Stimulated activated CD8-positive, alpha-beta memory T cell treated with anti-CD3 and anti-CD28 coated beads, Interleukin-15, amount 100 ng/mL, for 4 hours (primary cell): ENCODE results near the gene ALX4.

Experiments
- DNase-seq, 2 donors: peaks; one replicate each; pipeline ENCODE4 v3.0.0-alpha.2; 2020; ENCODE audit warnings: low read depth in 2 of 2

ALX4 gene

GRCh38 chr11:44335052-44335760 is 25.3 kb upstream of the ALX4 start:
- DNase-seq = no peak

DNA sequence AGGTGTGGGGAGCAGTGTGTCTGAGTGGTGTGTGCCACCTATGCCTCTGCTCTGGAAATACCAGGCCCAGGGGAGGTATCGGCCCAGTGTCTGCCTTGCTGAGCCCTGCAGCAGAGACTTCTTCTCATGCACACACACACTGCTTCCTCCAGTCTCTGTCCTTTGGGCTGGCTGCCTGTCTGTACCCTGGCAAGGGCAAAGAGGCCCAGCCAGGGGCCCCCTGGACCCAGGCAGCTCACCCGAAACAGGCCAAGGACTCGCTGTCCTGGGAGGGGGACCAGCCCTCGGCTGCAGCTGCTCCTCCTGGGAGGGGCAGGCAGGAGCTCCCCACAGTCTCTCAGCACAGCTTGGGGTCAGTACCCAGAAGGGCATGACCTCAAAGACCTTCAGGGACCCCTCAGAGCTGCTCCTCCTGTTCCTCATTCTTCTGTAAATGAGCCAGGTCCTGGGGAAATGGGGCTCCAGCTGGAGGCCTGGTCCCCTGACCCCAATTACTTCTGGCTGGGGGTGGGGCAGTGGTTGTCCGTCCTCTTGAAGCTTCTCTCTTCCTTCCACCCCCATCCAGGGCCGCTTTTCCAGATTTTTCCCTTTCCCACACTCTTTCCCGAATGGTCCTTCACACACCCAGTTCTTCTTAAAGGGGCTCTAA is 24.5 kb upstream of the ALX4 start:
- DNase-seq = no peak

DNA sequence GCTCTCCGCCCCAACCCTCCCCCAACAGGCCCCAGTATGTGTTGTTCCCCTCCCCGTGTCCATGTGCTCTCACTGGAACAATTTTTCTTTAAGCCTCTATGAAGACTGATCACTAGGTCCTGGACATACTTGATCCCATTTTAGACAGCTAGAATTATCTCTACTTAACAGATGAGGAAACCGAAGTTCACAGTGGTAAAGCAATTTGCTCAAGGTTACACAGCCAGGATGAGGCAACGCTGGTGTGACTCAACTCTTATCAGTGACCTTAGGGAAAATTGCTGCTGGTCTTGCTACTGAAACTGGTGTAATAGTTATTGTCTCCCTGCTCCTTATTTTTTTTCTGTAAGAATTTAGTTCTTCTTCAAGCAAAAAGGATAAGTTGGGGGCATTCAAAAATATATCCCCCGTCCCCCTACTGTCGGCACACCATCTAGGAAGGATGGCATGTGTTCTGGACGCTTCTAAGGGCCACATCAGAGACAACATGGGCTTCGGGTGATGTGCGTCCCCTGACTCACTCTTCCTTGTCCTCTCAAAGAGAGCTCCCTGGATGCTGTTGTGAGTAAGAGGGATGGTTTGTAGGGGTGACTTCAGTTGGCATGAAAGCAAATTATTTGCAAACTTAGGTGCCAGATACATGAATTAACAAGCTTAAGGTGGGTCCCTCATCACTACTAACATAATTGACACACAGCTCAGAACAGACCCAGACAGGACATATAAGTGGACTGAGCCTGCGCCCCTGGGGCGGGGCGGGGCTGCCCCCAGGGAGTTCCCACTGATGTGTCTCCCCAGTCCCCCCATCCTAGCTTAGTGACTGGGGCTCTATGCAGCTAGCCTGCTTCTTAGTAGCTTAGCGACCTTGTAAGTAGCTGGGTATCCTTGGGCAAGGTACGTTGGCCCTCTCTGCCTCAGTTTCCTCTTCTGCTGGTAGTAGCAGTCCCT is 23.6 kb upstream of the ALX4 start:
- no peak for DNase-seq

- DNase-seq = no peak
Measured at GRCh38 chr11:44332665-44333064, 22.7 kb upstream of the ALX4 start.

DNA sequence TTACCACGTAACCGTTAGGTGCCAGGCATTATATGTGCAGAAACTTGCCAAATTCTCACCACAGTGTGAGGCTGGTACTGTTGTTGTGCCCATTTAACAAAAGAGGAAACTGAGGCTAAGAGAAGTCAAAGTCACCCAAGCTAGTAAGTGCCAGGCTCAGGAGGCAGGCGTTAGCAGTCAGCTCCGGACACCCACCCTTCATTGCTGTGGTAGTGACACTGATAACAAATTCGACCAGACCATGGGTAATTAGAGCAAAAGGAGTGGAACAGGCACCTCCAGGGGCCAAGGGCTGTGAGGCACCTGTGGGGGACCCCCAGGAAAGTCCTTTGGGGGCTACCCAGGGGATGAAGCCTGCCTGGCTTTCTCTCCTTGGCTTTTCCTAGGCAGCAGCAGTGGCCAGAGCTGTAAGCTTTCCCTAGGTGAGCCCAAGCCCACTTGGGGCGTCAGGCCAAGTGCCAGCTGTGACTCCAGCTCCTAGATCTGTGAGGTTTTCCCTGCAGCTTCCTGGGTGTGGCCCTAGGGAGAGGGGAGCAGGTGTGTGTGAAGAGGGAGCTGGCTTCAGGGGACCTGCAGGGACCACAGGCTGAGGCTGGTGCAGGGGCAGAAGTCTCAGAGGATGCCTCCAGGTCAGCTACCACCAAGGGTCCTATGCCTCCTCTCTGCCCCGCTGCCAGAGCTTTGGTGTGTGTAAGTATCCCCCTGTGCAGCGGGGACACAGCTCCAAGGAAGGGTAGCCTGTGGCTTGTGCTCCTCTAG is 19.7 kb upstream of the ALX4 start:
- DNase-seq = no peak

GRCh38 chr11:44328138-44328660 is 18.3 kb upstream of the ALX4 start:
- DNase-seq = no peak

DNA sequence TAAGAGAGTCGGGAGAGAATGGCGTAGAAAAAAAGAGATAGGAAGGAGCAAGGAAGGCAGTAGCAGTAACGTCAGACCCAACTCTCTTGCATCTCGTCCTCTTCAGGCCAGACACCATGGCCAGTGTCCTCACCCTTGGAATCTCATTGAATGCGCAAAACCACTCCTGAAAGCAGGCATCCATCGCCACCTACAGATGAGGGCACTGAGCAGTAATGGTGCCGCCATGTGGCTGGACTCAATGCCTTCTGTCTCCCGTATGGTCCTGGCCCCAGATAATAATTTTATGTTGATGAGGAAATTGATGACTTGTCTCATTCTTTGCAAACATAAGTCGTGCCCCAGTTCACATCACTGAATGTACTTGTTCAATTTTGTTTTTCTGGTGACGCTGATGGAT is 17.8 kb upstream of the ALX4 start:
- no peak for DNase-seq

DNA sequence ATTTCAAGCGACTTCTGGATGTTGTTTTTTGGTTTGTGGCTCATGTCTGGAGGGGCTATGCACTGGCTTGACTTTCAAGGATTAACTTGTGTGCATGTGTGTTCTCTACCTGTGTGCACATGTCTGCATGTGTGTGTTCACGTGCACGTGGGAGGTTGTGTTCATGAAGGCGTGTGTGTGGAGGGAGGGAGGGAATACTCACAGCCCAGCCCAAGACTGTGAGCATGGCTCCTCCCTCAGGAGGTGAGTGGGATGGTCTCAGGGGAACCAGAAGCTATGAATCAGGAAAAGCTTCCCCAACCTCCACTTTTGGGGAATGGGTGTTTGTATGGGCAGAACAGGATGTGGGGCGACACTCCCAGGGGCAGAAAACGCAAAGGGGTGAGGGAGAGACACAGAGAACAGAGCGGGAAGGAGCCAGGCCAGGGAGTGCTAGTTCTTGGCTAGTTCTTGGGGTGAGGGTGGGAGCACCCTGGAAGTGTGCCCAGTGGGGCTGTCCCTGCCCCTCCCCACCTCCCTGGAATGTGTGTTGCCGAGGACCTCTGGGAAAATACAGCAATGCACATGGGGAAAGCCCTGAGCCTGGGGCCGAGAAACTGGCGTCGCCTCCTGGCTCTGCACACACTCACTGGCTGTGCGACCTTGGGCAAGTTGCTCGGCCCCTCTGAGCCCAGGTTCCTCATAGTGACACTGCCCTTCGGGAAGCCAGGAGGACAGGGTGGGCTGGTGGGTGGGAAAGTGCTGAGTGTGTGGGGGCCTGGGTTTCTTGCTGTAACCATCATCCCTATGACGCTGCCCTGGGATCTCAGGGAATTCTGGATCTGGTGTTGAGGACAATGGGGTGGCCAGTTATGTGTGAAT is 16.9 kb upstream of the ALX4 start:
- no peak for DNase-seq

DNA sequence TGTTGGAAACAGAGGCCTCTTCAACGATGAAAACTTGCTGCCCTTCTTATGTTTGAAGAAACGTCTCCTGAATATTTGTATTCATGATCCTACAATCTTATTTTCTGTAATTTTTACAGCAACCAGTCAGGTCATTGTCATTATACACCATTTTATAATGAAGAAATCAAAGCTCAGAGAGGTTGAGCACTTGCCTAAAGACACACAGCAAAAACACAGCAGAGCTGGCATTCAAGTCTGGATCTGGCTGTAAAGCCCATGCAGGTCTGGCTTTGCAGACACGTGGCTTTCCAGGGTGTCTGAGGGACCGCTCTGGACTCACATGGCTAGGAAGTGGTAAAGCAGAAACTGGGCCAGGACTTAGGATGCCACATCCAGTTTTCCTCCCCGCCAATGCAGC is 15.8 kb upstream of the ALX4 start:
- DNase-seq = no peak

DNA sequence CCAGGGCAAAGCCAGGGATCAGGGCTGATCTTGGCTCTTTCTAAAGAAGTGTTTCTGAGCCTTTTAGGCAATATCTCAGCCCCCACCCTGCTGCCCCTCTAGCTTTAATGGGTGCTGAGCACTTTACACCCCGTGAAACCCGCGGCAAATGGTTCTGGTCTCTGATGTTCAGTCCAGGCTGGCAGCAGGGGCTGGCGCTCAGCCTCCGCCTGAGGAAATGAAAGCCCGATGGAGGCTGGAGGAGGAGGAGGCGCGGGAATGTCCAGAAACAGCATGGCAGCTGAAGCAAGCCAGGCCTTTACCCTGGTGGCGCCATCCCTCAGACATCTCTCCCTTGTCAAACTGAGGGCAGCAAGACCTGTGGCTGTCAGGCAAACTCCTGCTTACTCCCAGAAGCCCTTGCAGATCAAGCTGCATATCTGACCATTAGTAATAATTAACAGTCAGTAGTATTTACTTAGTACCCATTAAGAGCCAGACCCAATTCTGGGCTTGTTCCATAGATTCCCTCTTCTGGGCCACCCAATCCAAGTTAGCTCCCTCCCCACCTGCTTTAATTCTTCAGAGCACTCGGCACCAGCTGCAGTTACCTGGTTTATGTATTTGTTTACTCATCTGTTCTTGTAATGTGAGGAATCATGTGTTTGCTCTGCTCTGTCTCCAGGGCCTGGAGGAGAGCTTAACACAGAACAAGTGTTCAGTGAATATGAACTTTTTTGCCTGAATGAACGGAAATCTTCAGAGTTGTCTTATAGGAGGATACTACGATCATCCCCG is 15.0 kb upstream of the ALX4 start:
- DNase-seq = no peak

- DNase-seq = no peak
Measured at GRCh38 chr11:44324222-44324621, 14.3 kb upstream of the ALX4 start.

DNA sequence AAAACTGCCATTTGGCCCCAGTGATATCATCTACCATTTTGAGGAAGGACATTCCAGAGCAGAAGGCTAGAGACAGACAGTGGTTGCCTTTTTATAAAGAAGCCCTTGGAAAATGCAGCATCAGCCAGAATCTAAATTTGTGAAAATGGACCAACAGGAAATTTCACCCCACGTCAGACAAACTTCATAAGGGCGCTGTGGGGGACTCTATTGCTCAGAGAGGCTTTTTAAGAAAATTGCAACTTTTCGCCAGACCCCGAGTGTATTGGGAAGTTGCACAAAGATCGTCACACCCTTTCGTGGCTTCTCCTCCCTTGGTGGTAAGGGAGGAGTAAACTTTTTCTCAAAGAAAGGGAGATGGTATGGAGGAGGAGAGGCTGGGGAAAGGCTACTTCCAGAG is 12.3 kb upstream of the ALX4 start:
- DNase-seq = no peak

DNA sequence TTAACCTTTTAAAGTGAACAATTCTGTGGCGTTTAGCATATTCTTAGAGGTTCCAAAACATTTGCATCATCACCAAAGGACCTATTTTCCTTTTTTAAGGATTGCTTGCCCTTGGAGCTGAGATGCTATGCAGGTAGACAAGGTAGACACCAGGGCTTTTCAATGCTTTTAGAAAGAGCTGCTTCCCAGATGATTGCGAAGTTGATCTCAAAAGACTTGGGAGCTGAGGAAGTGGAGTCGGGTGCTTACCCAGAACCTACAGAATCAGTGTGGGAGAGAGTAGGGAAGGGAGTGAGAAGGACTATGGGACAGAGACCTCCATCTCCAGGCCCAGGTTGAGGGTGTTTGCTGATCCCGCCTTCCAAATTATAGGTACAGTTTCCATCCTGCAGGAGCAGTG is 11.1 kb upstream of the ALX4 start:
- no peak for DNase-seq

DNA sequence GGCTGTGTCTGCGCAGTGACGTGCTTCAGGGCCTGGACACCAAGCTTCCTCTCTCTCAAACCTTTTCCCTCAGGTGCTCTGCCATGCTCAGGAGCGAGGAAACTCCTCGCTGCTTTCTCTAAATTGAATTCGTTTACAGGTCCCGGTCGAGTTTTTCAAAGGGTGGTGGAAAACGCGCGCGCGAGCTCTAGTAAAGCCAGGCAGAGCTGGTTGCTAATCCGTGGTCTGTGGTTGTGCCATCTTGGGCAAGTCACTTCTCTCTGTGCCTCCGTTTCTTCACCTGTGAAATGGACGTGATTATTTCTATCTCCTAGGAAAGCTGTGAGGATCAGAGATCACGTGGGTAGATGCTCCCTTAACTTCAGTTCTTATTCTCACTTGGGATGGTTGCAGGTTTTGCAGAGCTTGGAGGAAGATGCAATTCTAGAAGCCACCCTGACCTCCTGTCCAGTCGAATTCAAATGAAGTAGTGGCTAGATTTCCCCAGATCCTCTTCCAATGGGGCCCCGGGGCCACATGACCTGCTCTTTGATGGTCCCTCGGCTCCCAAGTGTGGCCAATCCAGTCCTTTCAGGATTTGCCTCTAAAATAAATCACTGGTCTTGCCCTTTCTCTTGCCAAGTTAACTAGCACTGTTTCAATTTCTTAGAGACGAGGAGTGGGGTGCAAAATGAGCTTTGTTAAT is 10.5 kb upstream of the ALX4 start:
- no peak for DNase-seq

- DNase-seq = no peak
Measured at GRCh38 chr11:44319552-44320288, 9.8 kb upstream of the ALX4 start.

GRCh38 chr11:44319170-44319551 is 9.2 kb upstream of the ALX4 start:
- DNase-seq = no peak

DNA sequence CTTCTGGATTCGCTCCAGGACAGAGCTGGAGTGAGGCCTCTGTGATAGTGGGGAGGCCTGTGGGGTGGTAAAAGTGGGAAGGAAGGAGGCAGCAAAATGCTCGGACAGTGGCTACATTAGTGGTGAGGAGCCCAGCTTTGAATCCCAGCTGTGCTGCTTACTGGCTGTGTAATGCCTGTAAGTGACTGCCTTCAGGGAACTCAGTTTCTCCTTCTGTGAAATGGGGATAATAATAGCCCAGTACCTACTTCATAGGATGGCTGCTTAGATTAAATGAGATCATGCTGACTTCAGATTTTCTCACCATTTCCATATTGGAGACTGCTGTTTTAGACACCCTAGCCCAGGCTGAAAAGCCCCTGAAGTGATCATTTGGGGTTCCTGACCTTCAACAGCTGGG is 8.4 kb upstream of the ALX4 start:
- no peak for DNase-seq

GRCh38 chr11:44316659-44317240 is 6.8 kb upstream of the ALX4 start:
- no peak for DNase-seq
